Measurements from ENCODE around the gene PLEKHO2. TPM values are rescaled to one million over a fixed set of nuclear protein-coding genes. Genes with fewer than 3 reads are reported as not detected.
A peak's percentile ranks its signal among the peaks of the same experiment; 100 is the strongest.

The PLEKHO2 gene
- total RNA-seq, 2 donors from 2014 or later, result 14.3 to 15.3 TPM

- Mint-ChIP-seq H3K4me1 (ENCODE audit: low read depth) (peaks cover 75% of the 10 kb centered on the region), H3K36me3 (ENCODE audit: insufficient read depth in 2 of 2) (peaks cover 1 to 4% of the 10 kb centered on the region in 2 donors), H3K27ac (peak overlapping the region; percentile 98), H3K9me3 (no peaks in the 10 kb centered on the region), H3K4me3 (peak overlapping the region; percentile 96 to 98), H3K27me3 (ENCODE audit: low read depth) (no peaks in the 10 kb centered on the region)
- peak; percentile 78 to 82 for DNase-seq
- peak; percentile 47 to 53 for ATAC-seq (replicated peaks in 1 of 2)
These were observed 52.8 kb downstream of the PLEKHO2 start for GRCh38 chr15:64894395-64895056.

- H3K9me3 Mint-ChIP-seq, result no peaks in the 10 kb centered on the region
- no peak for ATAC-seq (replicated peaks in 1 of 2)
- H3K36me3 Mint-ChIP-seq (ENCODE audit: insufficient read depth in 2 of 2), result peaks cover 1 to 6% of the 10 kb centered on the region in 2 donors
- H3K27me3 Mint-ChIP-seq (ENCODE audit: low read depth), result no peaks in the 10 kb centered on the region
- DNase-seq, result no peak
- H3K4me3 Mint-ChIP-seq, result peak overlapping the region; percentile 96 to 98
- H3K4me1 Mint-ChIP-seq (ENCODE audit: low read depth), result peaks cover 75% of the 10 kb centered on the region
- H3K27ac Mint-ChIP-seq, result peak overlapping the region; percentile 98
These were observed 53.8 kb downstream of the PLEKHO2 start for GRCh38 chr15:64895285-64896065.

- H3K4me3 Mint-ChIP-seq, result peak overlapping the region; percentile 96 to 98
- peaks cover 3 to 6% of the 10 kb centered on the region in 2 donors for H3K9me3 Mint-ChIP-seq
- H3K4me1 Mint-ChIP-seq (ENCODE audit: low read depth), result peaks cover 67% of the 10 kb centered on the region
- H3K36me3 Mint-ChIP-seq (ENCODE audit: insufficient read depth in 2 of 2), result peaks cover 7 to 14% of the 10 kb centered on the region in 2 donors
- H3K27me3 Mint-ChIP-seq (ENCODE audit: low read depth), result no peaks in the 10 kb centered on the region
- DNase-seq (no peak), ATAC-seq (replicated peaks in 1 of 2) (no peak)
- H3K27ac Mint-ChIP-seq, result peak overlapping the region; percentile 67
These were observed 54.8 kb downstream of the PLEKHO2 start for GRCh38 chr15:64896371-64897069.

- Mint-ChIP-seq H3K9me3 (peaks cover 3 to 7% of the 10 kb centered on the region in 2 donors), H3K4me1 (ENCODE audit: low read depth) (peaks cover 64% of the 10 kb centered on the region), H3K27me3 (ENCODE audit: low read depth) (no peaks in the 10 kb centered on the region), H3K36me3 (ENCODE audit: insufficient read depth in 2 of 2) (peaks cover 9 to 19% of the 10 kb centered on the region in 2 donors), H3K4me3 (no peak overlapping the region), H3K27ac (no peak overlapping the region)
- DNase-seq (no peak), ATAC-seq (replicated peaks in 1 of 2) (no peak)
These were observed 55.8 kb downstream of the PLEKHO2 start for GRCh38 chr15:64897345-64897985.

GRCh38 chr15:64898406-64898805 lies 56.7 kb downstream of the PLEKHO2 start:
- Mint-ChIP-seq H3K4me1 (ENCODE audit: low read depth) (peaks cover 64% of the 10 kb centered on the region), H3K27me3 (ENCODE audit: low read depth) (no peaks in the 10 kb centered on the region), H3K9me3 (peaks cover 3 to 7% of the 10 kb centered on the region in 2 donors), H3K36me3 (ENCODE audit: insufficient read depth in 2 of 2) (peaks cover 12 to 19% of the 10 kb centered on the region in 2 donors), H3K27ac (no peak overlapping the region), H3K4me3 (no peak overlapping the region)
- DNase-seq (no peak), ATAC-seq (replicated peaks in 1 of 2) (no peak)

- Mint-ChIP-seq H3K27me3 (ENCODE audit: low read depth) (no peaks in the 10 kb centered on the region), H3K9me3 (peaks cover 3 to 7% of the 10 kb centered on the region in 2 donors), H3K4me1 (ENCODE audit: low read depth) (peaks cover 60% of the 10 kb centered on the region), H3K4me3 (no peak overlapping the region), H3K27ac (no peak overlapping the region), H3K36me3 (ENCODE audit: insufficient read depth in 2 of 2) (peaks cover 12 to 19% of the 10 kb centered on the region in 2 donors)
- no peak for DNase-seq
- no peak for ATAC-seq (replicated peaks in 1 of 2)
These were observed 59.4 kb downstream of the PLEKHO2 start for GRCh38 chr15:64901141-64901540.

GRCh38 chr15:64901914-64902313 lies 60.2 kb downstream of the PLEKHO2 start:
- DNase-seq (no peak), ATAC-seq (replicated peaks in 1 of 2) (no peak)
- no peak overlapping the region for H3K4me3 Mint-ChIP-seq
- H3K27ac Mint-ChIP-seq, result no peak overlapping the region
- no peaks in the 10 kb centered on the region for H3K27me3 Mint-ChIP-seq (ENCODE audit: low read depth)
- H3K36me3 Mint-ChIP-seq (ENCODE audit: insufficient read depth in 2 of 2), result peaks cover 12 to 19% of the 10 kb centered on the region in 2 donors
- peaks cover 52% of the 10 kb centered on the region for H3K4me1 Mint-ChIP-seq (ENCODE audit: low read depth)
- peaks cover 3 to 7% of the 10 kb centered on the region in 2 donors for H3K9me3 Mint-ChIP-seq

GRCh38 chr15:64902863-64903262 lies 61.1 kb downstream of the PLEKHO2 start:
- Mint-ChIP-seq H3K27me3 (ENCODE audit: low read depth) (no peaks in the 10 kb centered on the region), H3K4me3 (peak overlapping the region in 1 of 2 donors; percentile 65), H3K4me1 (ENCODE audit: low read depth) (peaks cover 43% of the 10 kb centered on the region), H3K27ac (peak overlapping the region; percentile 91), H3K9me3 (peaks cover 3 to 7% of the 10 kb centered on the region in 2 donors), H3K36me3 (ENCODE audit: insufficient read depth in 2 of 2) (peaks cover 12 to 19% of the 10 kb centered on the region in 2 donors)
- peak; percentile 46 to 70 for ATAC-seq (replicated peaks in 1 of 2)
- DNase-seq, result no peak

GRCh38 chr15:64903326-64903950 lies 61.7 kb downstream of the PLEKHO2 start:
- Mint-ChIP-seq H3K4me3 (peak overlapping the region in 1 of 2 donors; percentile 65), H3K4me1 (ENCODE audit: low read depth) (peaks cover 39% of the 10 kb centered on the region), H3K36me3 (ENCODE audit: insufficient read depth in 2 of 2) (peaks cover 12 to 19% of the 10 kb centered on the region in 2 donors), H3K27me3 (ENCODE audit: low read depth) (no peaks in the 10 kb centered on the region), H3K9me3 (peaks cover 3 to 7% of the 10 kb centered on the region in 2 donors), H3K27ac (peak overlapping the region; percentile 91)
- DNase-seq, result no peak
- ATAC-seq (replicated peaks in 1 of 2), result peak; percentile 38 to 40

- H3K4me3 Mint-ChIP-seq, result peak overlapping the region in 1 of 2 donors; percentile 23
- peaks cover 39% of the 10 kb centered on the region for H3K4me1 Mint-ChIP-seq (ENCODE audit: low read depth)
- no peak overlapping the region for H3K27ac Mint-ChIP-seq
- H3K27me3 Mint-ChIP-seq (ENCODE audit: low read depth), result no peaks in the 10 kb centered on the region
- peaks cover 3 to 7% of the 10 kb centered on the region in 2 donors for H3K9me3 Mint-ChIP-seq
- DNase-seq (no peak), ATAC-seq (replicated peaks in 1 of 2) (no peak)
- H3K36me3 Mint-ChIP-seq (ENCODE audit: insufficient read depth in 2 of 2), result peaks cover 12 to 18% of the 10 kb centered on the region in 2 donors
These were observed 62.5 kb downstream of the PLEKHO2 start for GRCh38 chr15:64904189-64904588.

- ATAC-seq (replicated peaks in 1 of 2), result peak; percentile 84
- Mint-ChIP-seq H3K27ac (peak overlapping the region; percentile 11), H3K4me1 (ENCODE audit: low read depth) (peaks cover 39% of the 10 kb centered on the region)
These were observed 63.6 kb downstream of the PLEKHO2 start for GRCh38 chr15:64905119-64905831.

More at GRCh38 chr15:64905119-64905831, 63.6 kb downstream of the PLEKHO2 start:
- peaks cover 3 to 7% of the 10 kb centered on the region in 2 donors for H3K9me3 Mint-ChIP-seq
- peak; percentile 84 to 86 for DNase-seq
- H3K27me3 Mint-ChIP-seq (ENCODE audit: low read depth), result no peaks in the 10 kb centered on the region
- H3K36me3 Mint-ChIP-seq (ENCODE audit: insufficient read depth in 2 of 2), result peaks cover 10 to 13% of the 10 kb centered on the region in 2 donors
- peak overlapping the region; percentile 73 to 81 for H3K4me3 Mint-ChIP-seq

Measured in activated T-cell treated with anti-CD3 and anti-CD28 coated beads, Interleukin-2, amount 50 U/mL, for 72 hours (primary cell).